ENCODE results near the gene MYBBP1A.

MYBBP1A gene

GRCh38 chr17:4534928-4535666 lies 20.1 kb downstream of the MYBBP1A start:
- Histone ChIP-seq H3K9ac (ENCODE audit: low read depth, low read length) (no peak overlapping the region), H3K4me1 (ENCODE audit: insufficient read depth, low read length) (peaks cover 4% of the 10 kb centered on the region; the same call in 1 of the 2 replicates)

GRCh38 chr17:4534515-4534914 lies 20.7 kb downstream of the MYBBP1A start:
- Histone ChIP-seq H3K4me1 (ENCODE audit: insufficient read depth, low read length) (peaks cover 4% of the 10 kb centered on the region; the same call in 1 of the 2 replicates), H3K9ac (ENCODE audit: low read depth, low read length) (no peak overlapping the region), H3K36me3 (ENCODE audit: insufficient read depth, low read length) (no peaks in the 10 kb centered on the region; the same call in 1 of the 2 replicates), H3K9me3 (ENCODE audit: control insufficient read depth, insufficient read depth, low read length) (no peaks in the 10 kb centered on the region)

More at GRCh38 chr17:4534928-4535666, 20.1 kb downstream of the MYBBP1A start:
- no peaks in the 10 kb centered on the region for H3K9me3 ChIP-seq (ENCODE audit: control insufficient read depth, insufficient read depth, low read length)
- H3K36me3 ChIP-seq (ENCODE audit: insufficient read depth, low read length): no peaks in the 10 kb centered on the region; the same call in 1 of the 2 replicates

GRCh38 chr17:4533523-4534504 lies 21.4 kb downstream of the MYBBP1A start:
- Histone ChIP-seq H3K9ac (ENCODE audit: low read depth, low read length) (no peak overlapping the region), H3K4me1 (ENCODE audit: insufficient read depth, low read length) (peaks cover 4% of the 10 kb centered on the region; the same call in 1 of the 2 replicates), H3K9me3 (ENCODE audit: control insufficient read depth, insufficient read depth, low read length) (no peaks in the 10 kb centered on the region), H3K36me3 (ENCODE audit: insufficient read depth, low read length) (no peaks in the 10 kb centered on the region; the same call in 1 of the 2 replicates)

- Histone ChIP-seq H3K9me3 (ENCODE audit: control insufficient read depth, insufficient read depth, low read length) (no peaks in the 10 kb centered on the region), H3K4me1 (ENCODE audit: insufficient read depth, low read length) (peaks cover 4% of the 10 kb centered on the region; the same call in 1 of the 2 replicates), H3K36me3 (ENCODE audit: insufficient read depth, low read length) (no peaks in the 10 kb centered on the region; the same call in 1 of the 2 replicates), H3K9ac (ENCODE audit: low read depth, low read length) (no peak overlapping the region)
Measured at GRCh38 chr17:4532860-4533522, 22.2 kb downstream of the MYBBP1A start.

- Histone ChIP-seq H3K9ac (ENCODE audit: low read depth, low read length) (no peak overlapping the region), H3K4me1 (ENCODE audit: insufficient read depth, low read length) (peaks cover 4% of the 10 kb centered on the region; the same call in 1 of the 2 replicates), H3K9me3 (ENCODE audit: control insufficient read depth, insufficient read depth, low read length) (no peaks in the 10 kb centered on the region), H3K36me3 (ENCODE audit: insufficient read depth, low read length) (no peaks in the 10 kb centered on the region)
Measured at GRCh38 chr17:4531988-4532736, 23.0 kb downstream of the MYBBP1A start.

GRCh38 chr17:4530799-4531730 lies 24.1 kb downstream of the MYBBP1A start:
- H3K9me3 ChIP-seq (ENCODE audit: control insufficient read depth, insufficient read depth, low read length): no peaks in the 10 kb centered on the region
- no peak overlapping the region for H3K9ac ChIP-seq (ENCODE audit: low read depth, low read length)
- no peaks in the 10 kb centered on the region for H3K36me3 ChIP-seq (ENCODE audit: insufficient read depth, low read length)
- H3K4me1 ChIP-seq (ENCODE audit: insufficient read depth, low read length): no peaks in the 10 kb centered on the region; the same call in 1 of the 2 replicates

- no peak overlapping the region for H3K9ac ChIP-seq (ENCODE audit: low read depth, low read length)
- H3K4me1 ChIP-seq (ENCODE audit: insufficient read depth, low read length): no peaks in the 10 kb centered on the region
- H3K36me3 ChIP-seq (ENCODE audit: insufficient read depth, low read length): no peaks in the 10 kb centered on the region
- no peaks in the 10 kb centered on the region for H3K9me3 ChIP-seq (ENCODE audit: control insufficient read depth, insufficient read depth, low read length)
Measured at GRCh38 chr17:4529533-4530152, 25.5 kb downstream of the MYBBP1A start.

- no peaks in the 10 kb centered on the region for H3K9me3 ChIP-seq (ENCODE audit: control insufficient read depth, insufficient read depth, low read length)
- no peak overlapping the region for H3K9ac ChIP-seq (ENCODE audit: low read depth, low read length)
- no peaks in the 10 kb centered on the region for H3K36me3 ChIP-seq (ENCODE audit: insufficient read depth, low read length)
- no peaks in the 10 kb centered on the region for H3K4me1 ChIP-seq (ENCODE audit: insufficient read depth, low read length)
Measured at GRCh38 chr17:4527566-4528125, 27.5 kb downstream of the MYBBP1A start.

GRCh38 chr17:4527134-4527533 lies 28.1 kb downstream of the MYBBP1A start:
- H3K4me1 ChIP-seq (ENCODE audit: insufficient read depth, low read length): no peaks in the 10 kb centered on the region

GRCh38 chr17:4525691-4526397 lies 29.3 kb downstream of the MYBBP1A start:
- H3K36me3 ChIP-seq (ENCODE audit: insufficient read depth, low read length): no peaks in the 10 kb centered on the region
- no peaks in the 10 kb centered on the region for H3K9me3 ChIP-seq (ENCODE audit: control insufficient read depth, insufficient read depth, low read length)
- no peaks in the 10 kb centered on the region for H3K4me1 ChIP-seq (ENCODE audit: insufficient read depth, low read length)
- no peak overlapping the region for H3K9ac ChIP-seq (ENCODE audit: low read depth, low read length)

More at GRCh38 chr17:4527134-4527533, 28.1 kb downstream of the MYBBP1A start:
- Histone ChIP-seq H3K9me3 (ENCODE audit: control insufficient read depth, insufficient read depth, low read length) (no peaks in the 10 kb centered on the region), H3K9ac (ENCODE audit: low read depth, low read length) (no peak overlapping the region), H3K36me3 (ENCODE audit: insufficient read depth, low read length) (no peaks in the 10 kb centered on the region)

GRCh38 chr17:4523946-4524345 lies 31.2 kb downstream of the MYBBP1A start:
- no peak overlapping the region for H3K9ac ChIP-seq (ENCODE audit: low read depth, low read length)
- no peaks in the 10 kb centered on the region for H3K36me3 ChIP-seq (ENCODE audit: insufficient read depth, low read length)
- H3K4me1 ChIP-seq (ENCODE audit: insufficient read depth, low read length): no peaks in the 10 kb centered on the region; the same call in 1 of the 2 replicates
- no peaks in the 10 kb centered on the region for H3K9me3 ChIP-seq (ENCODE audit: control insufficient read depth, insufficient read depth, low read length)

- H3K9me3 ChIP-seq (ENCODE audit: control insufficient read depth, insufficient read depth, low read length): no peaks in the 10 kb centered on the region
- H3K36me3 ChIP-seq (ENCODE audit: insufficient read depth, low read length): no peaks in the 10 kb centered on the region
- no peak overlapping the region for H3K9ac ChIP-seq (ENCODE audit: low read depth, low read length)
- H3K4me1 ChIP-seq (ENCODE audit: insufficient read depth, low read length): no peaks in the 10 kb centered on the region; the same call in 1 of the 2 replicates
Measured at GRCh38 chr17:4522661-4523060, 32.5 kb downstream of the MYBBP1A start.
